ENCODE results near the gene CFC1B. TPM values are rescaled to one million over a fixed set of nuclear protein-coding genes. Genes with fewer than 3 reads are reported as not detected.
"Not testable (repeated sequence)": the region's sequence is repeated elsewhere in the genome, so short reads cannot be mapped to it uniquely, and the experiment has no call there.

CFC1B gene
- total and polyA plus RNA-seq, 5 donors from 2014 or later = not detected

GRCh38 chr2:130574230-130574629 is 53.2 kb downstream of the CFC1B start:
- H3K9me3 ChIP-seq (ENCODE audit: control insufficient read depth in 2 of 2, low read length in 2 of 2); H3K27ac ChIP-seq (ENCODE audit: insufficient read depth, low read length, poor library complexity, severe bottlenecking); H3K4me1 Mint-ChIP-seq; H3K4me3 Mint-ChIP-seq; H3K27me3 ChIP-seq (ENCODE audit: control insufficient read depth, insufficient read depth, low read length); ATAC-seq (ENCODE audit: low read depth in 2 of 2); DNase-seq; H3K4me1 ChIP-seq (ENCODE audit: control insufficient read depth, insufficient read depth, low read length, poor library complexity, severe bottlenecking); H3K27ac Mint-ChIP-seq; H3K27me3 Mint-ChIP-seq; H3K36me3 ChIP-seq (ENCODE audit: control insufficient read depth, insufficient read depth, low read length); H3K4me3 ChIP-seq (ENCODE audit: low read depth, low read length); H3K9me3 Mint-ChIP-seq; H3K36me3 Mint-ChIP-seq: not testable (repeated sequence)

- not testable (repeated sequence) for ATAC-seq (ENCODE audit: low read depth in 2 of 2); DNase-seq; H3K4me3 Mint-ChIP-seq; H3K27ac ChIP-seq (ENCODE audit: insufficient read depth, low read length, poor library complexity, severe bottlenecking); H3K27me3 ChIP-seq (ENCODE audit: control insufficient read depth, insufficient read depth, low read length); H3K36me3 ChIP-seq (ENCODE audit: control insufficient read depth, insufficient read depth, low read length); H3K9me3 ChIP-seq (ENCODE audit: control insufficient read depth in 2 of 2, low read length in 2 of 2); H3K36me3 Mint-ChIP-seq; H3K4me3 ChIP-seq (ENCODE audit: low read depth, low read length); H3K4me1 Mint-ChIP-seq; H3K9me3 Mint-ChIP-seq; H3K27me3 Mint-ChIP-seq; H3K4me1 ChIP-seq (ENCODE audit: control insufficient read depth, insufficient read depth, low read length, poor library complexity, severe bottlenecking); H3K27ac Mint-ChIP-seq
Measured at GRCh38 chr2:130576209-130576784, 55.3 kb downstream of the CFC1B start.

DNA sequence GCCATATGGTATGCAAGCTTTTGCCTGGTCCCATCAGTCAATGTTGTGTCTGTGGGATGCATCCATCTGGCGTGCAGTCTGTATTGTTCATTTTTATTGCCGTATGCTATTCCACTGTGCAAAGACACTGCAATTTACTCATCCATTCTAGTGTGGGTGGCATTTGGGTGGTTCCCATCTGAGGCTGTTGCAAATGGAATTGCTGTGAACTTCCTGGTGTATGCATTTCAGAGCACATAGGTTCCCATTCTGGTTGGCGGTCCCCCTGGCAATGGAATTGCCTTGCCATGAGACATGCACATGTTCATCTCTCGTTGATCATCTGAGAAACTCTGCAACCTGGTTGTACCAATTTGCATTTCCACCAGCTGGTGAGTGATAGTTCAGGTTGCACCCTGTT is 56.5 kb downstream of the CFC1B start:
- not testable (repeated sequence) for H3K9me3 ChIP-seq (ENCODE audit: control insufficient read depth in 2 of 2, low read length in 2 of 2); H3K27me3 Mint-ChIP-seq; H3K27ac ChIP-seq (ENCODE audit: insufficient read depth, low read length, poor library complexity, severe bottlenecking); DNase-seq; ATAC-seq (ENCODE audit: low read depth in 2 of 2); H3K27ac Mint-ChIP-seq; H3K4me1 Mint-ChIP-seq; H3K36me3 ChIP-seq (ENCODE audit: control insufficient read depth, insufficient read depth, low read length); H3K9me3 Mint-ChIP-seq; H3K4me3 ChIP-seq (ENCODE audit: low read depth, low read length); H3K4me1 ChIP-seq (ENCODE audit: control insufficient read depth, insufficient read depth, low read length, poor library complexity, severe bottlenecking); H3K36me3 Mint-ChIP-seq; H3K27me3 ChIP-seq (ENCODE audit: control insufficient read depth, insufficient read depth, low read length); H3K4me3 Mint-ChIP-seq

Other genes with a start within 250 kb of the CFC1B start
- 72.4 TPM for gene IMP4, start 178.3 kb upstream of the CFC1B start, total RNA-seq
- 100 to 1,000 TPM in 1 of 4 donors, 10 to 100 TPM in 3; 72.9 to 111 (median 77.8) TPM for gene IMP4, start 178.3 kb upstream of the CFC1B start, polyA plus RNA-seq
- 61.3 TPM for gene PTPN18, start 165.2 kb upstream of the CFC1B start, total RNA-seq
- 10 to 100 TPM; 42.2 to 58.3 (median 49.1) TPM for gene PTPN18, start 165.2 kb upstream of the CFC1B start, polyA plus RNA-seq
- gene POTEI, start 11.9 kb upstream of the CFC1B start, total RNA-seq = not detected
- gene POTEI, start 11.9 kb upstream of the CFC1B start, polyA plus RNA-seq = not detected
- not detected for gene CFC1, start 78.4 kb downstream of the CFC1B start, total RNA-seq
- gene CFC1, start 78.4 kb downstream of the CFC1B start, polyA plus RNA-seq = not detected
- not detected for gene POTEJ, start 90.2 kb downstream of the CFC1B start, total RNA-seq
- not detected for gene POTEJ, start 90.2 kb downstream of the CFC1B start, polyA plus RNA-seq
- gene GPR148, start 207.8 kb downstream of the CFC1B start, total RNA-seq = not detected
- gene GPR148, start 207.8 kb downstream of the CFC1B start, polyA plus RNA-seq = not detected
- not detected for gene AMER3, start 234.3 kb downstream of the CFC1B start, total RNA-seq
- not detected for gene AMER3, start 234.3 kb downstream of the CFC1B start, polyA plus RNA-seq

All from CD4-positive, CD25-positive, alpha-beta regulatory T cell (primary cell).